Epithelial cell of esophagus (primary cell): ENCODE data around the gene PRPSAP1.
A peak's percentile ranks its signal among the peaks of the same experiment; 100 is the strongest.

ENCODE experiments used
- DNase-seq: peaks from one replicate; pipeline ENCODE4 v3.0.0; 2010; ENCODE audit warnings: low read depth
- H3K4me3 ChIP-seq: 2 replicates; pipeline ENCODE4 v1.5.1; 2011; ENCODE audit warnings: mild to moderate bottlenecking, low read length, control low read depth
- CTCF ChIP-seq: IDR thresholded peaks from 2 replicates; pipeline ENCODE4 v1.5.1; 2011; ENCODE audit warnings: low read depth, mild to moderate bottlenecking, low read length, control low read depth, inconsistent platforms; ENCODE audit not compliant: insufficient read depth; ENCODE audit errors: missing control alignments

PRPSAP1 gene

DNA sequence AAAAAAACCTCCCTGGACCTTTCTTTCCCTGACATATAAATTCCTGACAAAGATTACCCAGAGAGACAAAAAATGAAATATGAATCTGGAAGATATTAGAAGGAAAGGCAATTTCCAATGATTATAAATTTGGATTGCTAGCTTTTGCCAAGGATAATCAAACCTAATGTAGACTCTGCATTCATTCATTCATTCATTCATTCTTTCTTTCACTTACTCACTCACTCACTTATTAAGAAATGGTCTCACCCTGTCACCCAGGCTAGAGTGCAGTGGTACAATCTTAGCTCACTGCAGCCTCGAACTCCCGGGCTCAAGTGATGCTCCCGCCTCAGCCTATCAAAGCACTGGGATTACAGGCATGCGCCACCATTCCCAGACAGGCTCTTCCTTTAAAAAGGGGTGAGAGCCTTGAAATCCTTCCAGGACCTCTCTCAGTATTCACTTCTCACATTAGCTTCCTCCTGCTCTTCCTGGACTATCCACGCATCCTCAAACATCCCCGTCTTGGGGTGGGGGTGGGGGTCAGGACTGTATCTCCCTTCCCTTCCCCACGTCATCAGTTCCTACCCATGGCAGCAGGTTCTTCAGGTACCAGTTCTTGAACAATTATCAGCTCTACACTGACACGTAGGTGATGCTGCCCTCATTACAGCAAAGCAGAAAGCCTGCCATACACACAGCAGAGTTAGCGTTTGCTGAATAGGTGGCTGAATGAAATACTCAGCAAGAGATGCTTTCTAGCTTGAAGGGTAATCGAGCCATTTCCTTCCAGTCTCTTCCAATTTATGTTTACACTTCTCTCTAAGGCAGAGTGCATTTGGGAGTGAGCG, 19.8 kb downstream of the PRPSAP1 start:
- H3K4me3 ChIP-seq: no peak overlapping the region
- no peak for DNase-seq
- no peak for TF ChIP-seq CTCF

DNA sequence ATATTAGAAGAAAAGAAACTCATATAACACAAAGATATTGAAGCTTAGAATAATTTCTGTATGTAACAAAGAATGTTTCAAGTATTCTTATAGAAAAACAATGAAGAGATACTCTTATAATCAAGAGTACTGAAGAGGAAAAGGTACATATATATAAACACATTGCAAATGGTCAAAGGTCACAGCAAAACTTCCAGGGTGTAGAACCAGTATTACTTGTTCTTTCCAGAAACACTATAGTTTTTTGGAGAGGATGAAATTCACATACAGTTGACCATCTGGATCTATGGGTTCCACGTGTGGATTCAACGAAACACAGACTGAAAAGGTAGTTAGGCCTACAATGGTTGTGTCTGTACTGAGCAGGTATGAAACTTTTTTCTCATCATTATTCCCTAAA, 22.6 kb downstream of the PRPSAP1 start:
- peak; percentile 26 for DNase-seq
- TF ChIP-seq CTCF: no peak
- H3K4me3 ChIP-seq: no peak overlapping the region

- no peak for DNase-seq
- H3K4me3 ChIP-seq: no peak overlapping the region
These were observed 24.1 kb downstream of the PRPSAP1 start for GRCh38 chr17:76329664-76330063.

GRCh38 chr17:76327696-76328095, 26.0 kb downstream of the PRPSAP1 start:
- DNase-seq: no peak
- TF ChIP-seq CTCF: no peak
- no peak overlapping the region for H3K4me3 ChIP-seq

More at GRCh38 chr17:76329664-76330063, 24.1 kb downstream of the PRPSAP1 start:
- TF ChIP-seq CTCF: no peak

DNA sequence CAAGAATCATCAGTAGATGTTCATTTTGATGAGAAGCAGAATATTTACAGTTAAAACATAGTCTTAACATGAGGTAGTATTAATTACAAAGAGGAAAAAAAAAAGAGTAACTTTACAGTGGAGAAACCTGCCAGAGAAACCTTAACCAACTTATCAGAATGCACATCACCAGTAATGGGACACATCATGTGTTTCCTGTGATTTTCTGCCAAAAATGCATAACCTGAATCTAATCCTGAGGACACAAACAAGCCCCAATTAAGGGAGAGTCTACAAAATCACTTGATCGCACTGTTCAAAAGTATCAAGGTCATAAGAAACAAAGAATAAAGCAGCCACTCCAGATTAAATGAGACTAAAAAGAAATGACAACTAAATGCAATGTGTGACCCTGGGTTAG, 27.4 kb downstream of the PRPSAP1 start:
- no peak overlapping the region for H3K4me3 ChIP-seq
- no peak for TF ChIP-seq CTCF
- DNase-seq: no peak

GRCh38 chr17:76318586-76318985, 35.1 kb downstream of the PRPSAP1 start:
- H3K4me3 ChIP-seq: no peak overlapping the region
- no peak for TF ChIP-seq CTCF
- no peak for DNase-seq

DNA sequence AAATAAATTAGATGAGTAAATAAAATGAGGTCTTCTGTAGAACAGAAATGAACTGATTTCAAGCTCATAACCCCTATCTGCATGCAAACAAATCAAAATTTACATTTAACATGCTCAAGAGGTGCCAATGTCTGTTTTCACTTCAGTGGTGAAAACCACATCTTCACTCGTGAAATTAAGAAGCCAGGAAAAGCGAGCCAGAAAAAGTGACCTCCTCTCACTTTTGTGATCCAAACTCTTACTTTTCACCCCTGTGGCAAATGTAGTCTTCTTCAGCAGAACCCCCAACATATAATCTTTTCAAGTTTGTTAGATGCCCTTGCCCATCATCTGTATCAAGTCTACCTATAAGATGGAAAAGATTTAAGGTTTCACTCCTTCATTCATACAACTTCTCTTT, 36.2 kb downstream of the PRPSAP1 start:
- TF ChIP-seq CTCF: no peak
- H3K4me3 ChIP-seq: no peak overlapping the region
- no peak for DNase-seq
